ENCODE results near the gene PRMT2.

DNA sequence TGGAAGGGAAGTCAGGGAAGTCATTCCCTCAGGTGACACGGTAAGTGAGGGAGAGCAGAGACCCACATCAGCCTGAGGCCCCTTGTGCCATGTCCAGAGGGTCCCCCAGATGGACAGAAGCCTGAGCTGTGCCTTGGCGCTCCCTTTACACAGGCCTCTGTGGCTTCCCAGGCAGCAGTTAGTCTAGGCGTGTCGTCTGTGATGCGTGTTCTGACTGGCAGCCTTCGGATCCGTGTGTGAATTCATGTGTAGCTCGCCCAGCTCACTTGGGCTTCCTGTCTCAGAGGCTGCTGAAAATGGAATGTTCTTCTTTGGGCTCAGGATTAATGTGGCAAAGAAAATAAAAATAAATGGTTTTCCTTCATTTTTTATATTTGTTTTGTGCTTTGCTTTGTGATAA is 28.3 kb downstream of the PRMT2 start:
- TF ChIP-seq CTCF (conservative IDR thresholded peaks at IDR 0.05) (no peak), EZH2 (IDR thresholded peaks at IDR 0.05; ENCODE audit: low read depth) (no peak)
